Measurements from ENCODE around the gene CA11. TPM values are rescaled to one million over a fixed set of nuclear protein-coding genes. Genes with fewer than 3 reads are reported as not detected.
A peak's percentile ranks its signal among the peaks of the same experiment; 100 is the strongest.
"Not testable (repeated sequence)": the region's sequence is repeated elsewhere in the genome, so short reads cannot be mapped to it uniquely, and the experiment has no call there.

Gene CA11
- total RNA-seq = 1 to 10 TPM in 1 of 2 donors, not detected in 1; 2.9 TPM

DNA sequence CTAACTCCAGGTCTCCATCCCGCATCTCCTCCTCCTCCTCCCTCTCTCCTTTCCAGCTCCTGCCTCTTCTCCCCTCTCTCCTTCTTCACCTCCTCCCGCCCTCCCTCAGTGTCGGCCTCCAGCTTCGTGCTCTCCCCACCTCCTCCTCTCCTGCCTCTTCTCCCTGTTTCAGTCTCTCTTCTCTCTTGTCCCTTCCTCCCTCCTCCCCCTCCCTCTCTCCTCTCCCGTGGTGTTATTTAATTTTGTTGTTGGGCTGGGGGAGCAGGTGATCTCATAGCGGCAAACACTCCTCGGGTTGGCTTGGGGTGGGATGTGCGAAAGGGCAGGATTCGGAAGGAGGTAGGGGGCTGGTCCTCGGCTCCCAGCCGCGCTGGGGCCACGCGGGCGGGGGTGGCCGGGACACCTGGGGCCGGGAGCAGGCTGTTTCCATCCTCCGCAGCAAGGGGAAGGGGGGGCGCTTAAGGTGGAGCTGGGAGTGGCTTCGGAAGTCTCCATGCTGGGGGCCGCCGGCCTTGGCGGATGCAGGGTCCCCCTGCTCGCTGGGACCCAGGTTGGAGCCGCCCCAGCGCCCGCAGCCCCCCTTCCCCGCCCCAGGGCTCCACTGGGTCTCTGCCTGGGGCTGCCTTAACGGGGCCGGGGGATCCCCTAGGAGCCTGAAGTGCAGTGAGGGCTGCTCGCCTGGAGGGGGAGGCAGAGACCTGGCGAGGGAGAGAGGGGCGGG is at the start of gene CA11:
TSS of gene CA11 (minus strand) at position 187 of the 721 bp plus-strand sequence. CDS start 555 bp downstream, outside the sequence.
- no peaks in the 10 kb centered on the region for H3K27me3 ChIP-seq
- TF ChIP-seq POLR2A (IDR thresholded peaks at IDR 0.05) = peak in 2 of 3 donors; percentile 57 to 67
- TF ChIP-seq, protein P1, sequence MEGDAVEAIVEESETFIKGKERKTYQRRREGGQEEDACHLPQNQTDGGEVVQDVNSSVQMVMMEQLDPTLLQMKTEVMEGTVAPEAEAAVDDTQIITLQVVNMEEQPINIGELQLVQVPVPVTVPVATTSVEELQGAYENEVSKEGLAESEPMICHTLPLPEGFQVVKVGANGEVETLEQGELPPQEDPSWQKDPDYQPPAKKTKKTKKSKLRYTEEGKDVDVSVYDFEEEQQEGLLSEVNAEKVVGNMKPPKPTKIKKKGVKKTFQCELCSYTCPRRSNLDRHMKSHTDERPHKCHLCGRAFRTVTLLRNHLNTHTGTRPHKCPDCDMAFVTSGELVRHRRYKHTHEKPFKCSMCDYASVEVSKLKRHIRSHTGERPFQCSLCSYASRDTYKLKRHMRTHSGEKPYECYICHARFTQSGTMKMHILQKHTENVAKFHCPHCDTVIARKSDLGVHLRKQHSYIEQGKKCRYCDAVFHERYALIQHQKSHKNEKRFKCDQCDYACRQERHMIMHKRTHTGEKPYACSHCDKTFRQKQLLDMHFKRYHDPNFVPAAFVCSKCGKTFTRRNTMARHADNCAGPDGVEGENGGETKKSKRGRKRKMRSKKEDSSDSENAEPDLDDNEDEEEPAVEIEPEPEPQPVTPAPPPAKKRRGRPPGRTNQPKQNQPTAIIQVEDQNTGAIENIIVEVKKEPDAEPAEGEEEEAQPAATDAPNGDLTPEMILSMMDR (IDR thresholded peaks at IDR 0.05) = peak; percentile 90 to 98 (median 96)
- H3K4me3 ChIP-seq = peak within 1 kb of the TSS; percentile 10 to 35
- 1% methylated on average over 17 to 22 of the region's 33 CpGs for WGBS, 2 donors
- peaks cover 23% of the 10 kb centered on the region for H3K4me1 ChIP-seq
- intact Hi-C loops (cut with DNase I) = no loop called here
- H3K36me3 ChIP-seq (replicated peaks in 1 of 2; ENCODE audit: insufficient read depth in 1 of 2, low read depth in 2 of 2) = no peaks in the 10 kb centered on the region
- H3K9me3 ChIP-seq = no peaks in the 10 kb centered on the region
- H3K27ac ChIP-seq = peak within 1 kb of the TSS; percentile 84 to 92 (median 90)
- DNase-seq = peak; percentile 89 to 90 (median 89)
- ATAC-seq = peak; percentile 91

DNA sequence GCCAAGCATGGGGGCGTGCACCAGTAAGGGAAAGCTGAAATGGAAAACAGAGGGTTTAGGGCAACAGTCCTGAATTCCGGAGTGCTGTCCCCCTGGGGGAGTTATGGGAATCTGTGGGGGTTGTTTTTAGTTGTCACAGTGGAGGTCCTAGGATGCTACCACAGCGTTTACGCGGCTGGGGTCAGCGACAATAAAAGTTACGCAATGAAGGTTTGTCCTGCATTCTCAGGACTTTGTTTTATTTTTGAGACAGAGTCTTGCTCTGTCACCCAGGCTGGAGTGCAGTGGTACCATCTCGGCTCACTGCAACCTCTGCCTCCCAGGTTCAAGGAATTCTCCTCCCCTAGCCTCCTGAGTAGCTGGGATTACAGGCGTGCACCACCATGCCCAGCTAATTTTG is 47.6 kb upstream of the CA11 start:
- ATAC-seq; intact Hi-C loops (cut with DNase I); DNase-seq; H3K27ac ChIP-seq; H3K27me3 ChIP-seq; H3K4me3 ChIP-seq; H3K36me3 ChIP-seq (replicated peaks in 1 of 2; ENCODE audit: insufficient read depth in 1 of 2, low read depth in 2 of 2); H3K9me3 ChIP-seq: not testable (repeated sequence)
- H3K4me1 ChIP-seq = peaks cover 33% of the 10 kb centered on the region
- WGBS, 2 donors = 93 to 94% methylated on average over 9 of the region's 9 CpGs

DNA sequence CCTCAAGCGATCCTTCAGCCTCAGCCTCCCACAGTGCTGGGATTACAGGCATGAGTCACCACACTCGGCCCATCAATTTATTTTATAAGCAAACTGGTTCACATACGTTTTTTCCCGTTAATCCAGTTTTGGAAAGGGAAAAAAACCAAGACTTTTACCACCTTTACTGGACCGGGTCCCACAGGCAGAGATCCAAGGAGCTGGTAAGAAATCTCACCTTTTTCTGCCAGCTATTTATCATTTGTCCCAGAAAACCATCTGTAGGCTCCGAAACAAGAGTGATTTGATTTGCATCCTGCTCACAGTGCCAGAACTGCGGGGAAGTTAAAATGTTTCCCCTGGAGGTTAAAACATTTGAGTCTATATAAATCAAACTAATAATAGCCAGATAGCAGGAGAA is 43.5 kb upstream of the CA11 start:
- H3K9me3 ChIP-seq = no peaks in the 10 kb centered on the region
- H3K27me3 ChIP-seq = no peaks in the 10 kb centered on the region
- peak overlapping the region in 1 of 4 donors; percentile 47 for H3K27ac ChIP-seq
- no peak overlapping the region for H3K4me3 ChIP-seq
- WGBS, 2 donors = 16 to 27% methylated on average over 7 of the region's 7 CpGs
- intact Hi-C loops (cut with DNase I) = no loop called here
- H3K36me3 ChIP-seq (replicated peaks in 1 of 2; ENCODE audit: insufficient read depth in 1 of 2, low read depth in 2 of 2) = no peaks in the 10 kb centered on the region
- no peak for TF ChIP-seq POLR2A (IDR thresholded peaks at IDR 0.05)
- TF ChIP-seq, protein P1 (IDR thresholded peaks at IDR 0.05) = no peak
- DNase-seq = peak in 3 of 4 donors; percentile 57 to 80 (median 58)
- ATAC-seq = peak; percentile 51
- H3K4me1 ChIP-seq = peaks cover 11% of the 10 kb centered on the region

DNA sequence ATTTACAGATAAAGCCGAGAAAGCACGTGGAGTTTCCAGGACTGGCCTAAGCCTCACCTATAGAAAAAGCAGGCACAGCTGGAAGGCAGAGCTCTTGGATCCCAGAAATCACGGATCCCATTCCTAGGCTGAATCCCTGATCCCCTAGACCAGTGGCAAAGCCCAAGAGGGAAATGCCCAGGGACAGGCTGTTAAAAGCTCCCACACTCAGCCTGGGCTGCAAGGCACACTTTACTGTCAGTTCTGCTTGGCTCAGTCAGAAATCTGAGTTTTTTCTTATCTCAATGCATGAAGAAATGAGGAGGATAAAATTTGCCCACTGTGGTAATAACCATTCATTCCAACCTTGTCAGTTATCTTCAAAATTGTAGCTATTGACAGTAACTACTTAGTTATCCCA is 41.8 kb upstream of the CA11 start:
- WGBS, 2 donors = 86 to 100% methylated on average over 3 of the region's 3 CpGs
- intact Hi-C loops (cut with DNase I) = no loop called here
- TF ChIP-seq, protein P1 (IDR thresholded peaks at IDR 0.05) = no peak
- TF ChIP-seq POLR2A (IDR thresholded peaks at IDR 0.05) = no peak

DNA sequence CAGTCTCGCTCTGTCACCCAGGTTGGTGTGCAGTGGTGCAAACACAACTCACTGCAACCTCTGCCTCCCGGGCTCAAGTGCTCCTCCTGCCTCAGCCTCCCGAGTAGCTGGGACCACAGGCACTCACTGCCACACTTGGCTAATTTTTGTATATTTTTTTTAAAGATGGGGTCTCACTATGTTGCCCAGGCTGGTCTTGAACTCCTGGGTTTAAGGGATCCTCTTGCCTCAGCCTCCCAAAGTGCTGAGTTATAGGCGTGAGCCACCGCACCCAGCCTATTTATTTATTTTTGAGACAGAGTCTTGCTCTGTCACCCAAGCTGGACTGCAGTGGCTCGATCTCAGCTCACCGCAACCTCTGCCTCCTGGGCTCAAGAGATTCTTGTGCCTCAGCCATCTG is 40.6 kb upstream of the CA11 start:
- DNase-seq; intact Hi-C loops (cut with DNase I); H3K27ac ChIP-seq; ATAC-seq; H3K9me3 ChIP-seq; H3K27me3 ChIP-seq; H3K36me3 ChIP-seq (replicated peaks in 1 of 2; ENCODE audit: insufficient read depth in 1 of 2, low read depth in 2 of 2); H3K4me3 ChIP-seq: not testable (repeated sequence)
- H3K4me1 ChIP-seq = peaks cover 15% of the 10 kb centered on the region
- 94 to 97% methylated on average over 7 of the region's 7 CpGs for WGBS, 2 donors

More for the DNA sequence above, 41.8 kb upstream of the CA11 start:
- Histone ChIP-seq H3K4me1 (peaks cover 15% of the 10 kb centered on the region), H3K27ac (no peak overlapping the region), H3K27me3 (no peaks in the 10 kb centered on the region), H3K9me3 (no peaks in the 10 kb centered on the region), H3K36me3 (replicated peaks in 1 of 2; ENCODE audit: insufficient read depth in 1 of 2, low read depth in 2 of 2) (no peaks in the 10 kb centered on the region), H3K4me3 (no peak overlapping the region)
- no peak for ATAC-seq
- no peak for DNase-seq

DNA sequence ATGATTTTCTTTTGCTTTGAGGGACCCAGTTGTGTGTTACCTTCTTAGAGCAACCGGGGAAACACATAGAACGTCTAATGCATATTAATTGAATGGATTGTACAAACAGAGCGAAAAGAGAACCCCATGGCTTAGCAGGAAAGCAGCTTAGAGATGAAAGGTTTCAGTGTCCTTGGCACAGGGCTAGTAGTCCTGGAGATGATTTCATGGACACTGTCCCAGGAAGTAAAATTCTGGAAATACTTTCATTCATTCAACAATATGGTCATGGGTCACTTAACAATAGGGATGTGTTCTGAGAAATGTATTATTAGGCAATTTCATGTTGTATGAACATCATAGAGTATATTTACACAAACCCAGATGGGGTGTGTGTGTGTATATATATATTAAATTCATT is 40.1 kb upstream of the CA11 start:
- TF ChIP-seq, protein P1 (IDR thresholded peaks at IDR 0.05) = no peak
- TF ChIP-seq POLR2A (IDR thresholded peaks at IDR 0.05) = no peak
- Histone ChIP-seq H3K27ac (no peak overlapping the region), H3K4me3 (no peak overlapping the region), H3K36me3 (replicated peaks in 1 of 2; ENCODE audit: insufficient read depth in 1 of 2, low read depth in 2 of 2) (no peaks in the 10 kb centered on the region), H3K27me3 (no peaks in the 10 kb centered on the region), H3K4me1 (peaks cover 15% of the 10 kb centered on the region), H3K9me3 (no peaks in the 10 kb centered on the region)
- intact Hi-C loops (cut with DNase I) = no loop called here
- DNase-seq (no peak), ATAC-seq (no peak)
- 89 to 94% methylated on average over 3 of the region's 3 CpGs for WGBS, 2 donors
